HepG2 (cell line): ENCODE measurements around the gene ZFYVE28. TPM values are rescaled to one million over a fixed set of nuclear protein-coding genes. Genes with fewer than 3 reads are reported as not detected.

Experiments
- AGO2 ChIP-seq: fragments of 200-400 bp; formaldehyde crosslinking; optimal IDR thresholded peaks from 2 replicates; pipeline ENCODE3; 2017; ENCODE audit warnings: mild to moderate bottlenecking, low read depth, low read length, moderate library complexity
- ATRX ChIP-seq: sonication (generic); formaldehyde crosslinking; IDR thresholded peaks from 2 replicates; pipeline ENCODE4 v1.4.0; 2020; ENCODE audit warnings: missing genetic modification reagents, borderline replicate concordance
- BORCS8-MEF2B ChIP-seq: sonication (generic); formaldehyde crosslinking; IDR thresholded peaks from 2 replicates; pipeline ENCODE4 v1.8.0; 2022; ENCODE audit warnings: mild to moderate bottlenecking, missing genetic modification reagents
- CENPT ChIP-seq: sonication (generic); formaldehyde crosslinking; IDR thresholded peaks from 2 replicates; pipeline ENCODE4 v1.8.0; 2022; ENCODE audit warnings: low read depth, mild to moderate bottlenecking, moderate library complexity, missing genetic modification reagents
- HINFP ChIP-seq: sonication (generic); formaldehyde crosslinking; IDR thresholded peaks from 2 replicates; pipeline ENCODE4 v1.4.0; 2020; ENCODE audit warnings: low read depth, mild to moderate bottlenecking, missing genetic modification reagents
- HNRNPUL1 ChIP-seq: fragments of 200-400 bp; formaldehyde crosslinking; IDR thresholded peaks from 2 replicates; pipeline ENCODE4 v1.6.1; 2017; ENCODE audit warnings: low read depth, mild to moderate bottlenecking, low read length, moderate library complexity
- IRF2 ChIP-seq: IDR thresholded peaks from 2 replicates; pipeline ENCODE4 v1.6.1; 2018; ENCODE audit warnings: missing genetic modification reagents, missing compliant biosample characterization
- JUND ChIP-seq: sonication (generic); formaldehyde crosslinking; IDR thresholded peaks from 2 replicates; pipeline ENCODE4 v1.8.0; 2022; ENCODE audit warnings: mild to moderate bottlenecking, missing genetic modification reagents
- UBTF ChIP-seq: sonication (generic); formaldehyde crosslinking; IDR thresholded peaks from 2 replicates; pipeline ENCODE4 v1.4.0; 2020; ENCODE audit warnings: mild to moderate bottlenecking, missing genetic modification reagents
- ZBTB39 ChIP-seq: sonication (generic); formaldehyde crosslinking; IDR thresholded peaks from 2 replicates; pipeline ENCODE4 v1.5.0; 2020; ENCODE audit warnings: missing genetic modification reagents
- ZNF24 ChIP-seq: fragments of 450-650 bp; IDR thresholded peaks from 2 replicates; pipeline ENCODE4 v1.6.1; 2017; ENCODE audit warnings: antibody characterized with exemption, mild to moderate bottlenecking
- ZNF777 ChIP-seq: sonication (generic); formaldehyde crosslinking; IDR thresholded peaks from 2 replicates; pipeline ENCODE4 v1.4.0; 2020; ENCODE audit warnings: missing genetic modification reagents
- polyA plus RNA-seq, 8 experiments: library from polyadenylated mRNA; depleted of rRNA in 3 of 8; stranded (reverse) in 7 of 8; unstranded in 1 of 8; fragments of >200 nt; fragmentation: Illumina TruSeq in 4 of 8; extraction: Trizol in 4 of 8; gene quantifications; 2 replicates each; pipeline versions ENCODE4 v1.2.1 to v1.2.3, GENCODE V29; 2011 to 2016; ENCODE audit warnings: low read depth in 4 of 8, missing spikeins in 1 of 8, mixed read lengths in 1 of 8; ENCODE audit not compliant: insufficient read depth in 1 of 8
- total RNA-seq, 5 experiments: library from RNA; depleted of rRNA; stranded (reverse); fragments of >200 nt; fragmentation: Illumina TruSeq; extraction: Trizol; gene quantifications; 2 replicates each; pipeline ENCODE4 v1.2.3, GENCODE V29; 2016; ENCODE audit warnings: low read depth in 1 of 5
- TF ChIP-seq, protein P1 (sequence below): sonication (generic); formaldehyde crosslinking; conservative IDR thresholded peaks from 2 replicates; pipeline ENCODE4 v1.8.1; 2023; ENCODE audit warnings: missing genetic modification reagents
- TF ChIP-seq, protein P2 (sequence below): sonication (generic); formaldehyde crosslinking; IDR thresholded peaks from 2 replicates; pipeline ENCODE4 v1.4.0; 2020; ENCODE audit warnings: mild to moderate bottlenecking, missing genetic modification reagents

Gene ZFYVE28
- total and polyA plus RNA-seq, 2 of the 13 experiments (the other 11 are each of a cell fraction or from before 2014, with no cell fraction given), result 0.12 to 0.22 TPM

DNA sequence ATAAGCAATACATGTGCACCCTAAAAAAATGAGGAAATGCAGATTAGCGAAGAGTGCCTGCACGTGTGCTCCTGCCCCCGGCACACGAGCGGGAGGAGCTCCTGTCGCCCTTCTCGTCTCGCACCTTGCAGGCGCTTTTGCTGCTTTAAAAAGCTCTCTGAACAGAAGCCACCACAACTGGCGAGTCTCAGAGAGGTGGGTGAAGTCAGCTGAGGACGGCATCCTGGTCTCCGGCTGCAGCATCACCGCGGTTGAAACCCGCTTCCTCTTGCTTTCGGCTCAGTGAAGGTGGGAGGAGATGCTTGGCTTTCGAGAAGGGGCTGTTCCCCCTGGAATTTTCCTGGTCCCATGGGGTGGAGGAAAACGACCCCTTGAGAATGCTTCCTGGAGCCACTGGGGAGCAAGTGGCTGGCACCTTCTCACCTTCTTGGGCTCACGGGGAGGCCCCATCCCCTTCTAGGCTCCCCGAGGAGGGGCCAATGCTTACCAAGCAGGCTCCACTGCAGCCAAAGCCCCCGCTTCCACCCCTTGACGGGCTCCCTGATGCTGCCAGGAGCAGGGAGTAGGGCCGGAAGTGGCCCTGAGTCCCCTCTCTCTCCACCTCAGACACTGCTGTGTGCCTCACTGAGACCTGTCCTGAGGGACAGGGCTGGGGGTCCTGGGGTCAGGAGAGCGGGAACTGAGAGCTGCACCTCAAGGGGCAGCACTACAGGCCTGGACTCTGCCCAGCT is 127.3 kb downstream of the ZFYVE28 start (continued):
- TF ChIP-seq, protein P1, sequence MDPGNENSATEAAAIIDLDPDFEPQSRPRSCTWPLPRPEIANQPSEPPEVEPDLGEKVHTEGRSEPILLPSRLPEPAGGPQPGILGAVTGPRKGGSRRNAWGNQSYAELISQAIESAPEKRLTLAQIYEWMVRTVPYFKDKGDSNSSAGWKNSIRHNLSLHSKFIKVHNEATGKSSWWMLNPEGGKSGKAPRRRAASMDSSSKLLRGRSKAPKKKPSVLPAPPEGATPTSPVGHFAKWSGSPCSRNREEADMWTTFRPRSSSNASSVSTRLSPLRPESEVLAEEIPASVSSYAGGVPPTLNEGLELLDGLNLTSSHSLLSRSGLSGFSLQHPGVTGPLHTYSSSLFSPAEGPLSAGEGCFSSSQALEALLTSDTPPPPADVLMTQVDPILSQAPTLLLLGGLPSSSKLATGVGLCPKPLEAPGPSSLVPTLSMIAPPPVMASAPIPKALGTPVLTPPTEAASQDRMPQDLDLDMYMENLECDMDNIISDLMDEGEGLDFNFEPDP (CRISPR knock-in tag), result no peak
- TF ChIP-seq ZBTB39, result no peak
- no peak for TF ChIP-seq BORCS8-MEF2B (CRISPR knock-in tag)
- TF ChIP-seq ATRX, result no peak
- TF ChIP-seq IRF2 (CRISPR knock-in tag), result no peak
- no peak for TF ChIP-seq HINFP (CRISPR knock-in tag)
- no peak for TF ChIP-seq JUND
- no peak for TF ChIP-seq UBTF (CRISPR knock-in tag)
- no peak for TF ChIP-seq AGO2
- no peak for TF ChIP-seq ZNF24
- no peak for TF ChIP-seq HNRNPUL1
- TF ChIP-seq, protein P2, sequence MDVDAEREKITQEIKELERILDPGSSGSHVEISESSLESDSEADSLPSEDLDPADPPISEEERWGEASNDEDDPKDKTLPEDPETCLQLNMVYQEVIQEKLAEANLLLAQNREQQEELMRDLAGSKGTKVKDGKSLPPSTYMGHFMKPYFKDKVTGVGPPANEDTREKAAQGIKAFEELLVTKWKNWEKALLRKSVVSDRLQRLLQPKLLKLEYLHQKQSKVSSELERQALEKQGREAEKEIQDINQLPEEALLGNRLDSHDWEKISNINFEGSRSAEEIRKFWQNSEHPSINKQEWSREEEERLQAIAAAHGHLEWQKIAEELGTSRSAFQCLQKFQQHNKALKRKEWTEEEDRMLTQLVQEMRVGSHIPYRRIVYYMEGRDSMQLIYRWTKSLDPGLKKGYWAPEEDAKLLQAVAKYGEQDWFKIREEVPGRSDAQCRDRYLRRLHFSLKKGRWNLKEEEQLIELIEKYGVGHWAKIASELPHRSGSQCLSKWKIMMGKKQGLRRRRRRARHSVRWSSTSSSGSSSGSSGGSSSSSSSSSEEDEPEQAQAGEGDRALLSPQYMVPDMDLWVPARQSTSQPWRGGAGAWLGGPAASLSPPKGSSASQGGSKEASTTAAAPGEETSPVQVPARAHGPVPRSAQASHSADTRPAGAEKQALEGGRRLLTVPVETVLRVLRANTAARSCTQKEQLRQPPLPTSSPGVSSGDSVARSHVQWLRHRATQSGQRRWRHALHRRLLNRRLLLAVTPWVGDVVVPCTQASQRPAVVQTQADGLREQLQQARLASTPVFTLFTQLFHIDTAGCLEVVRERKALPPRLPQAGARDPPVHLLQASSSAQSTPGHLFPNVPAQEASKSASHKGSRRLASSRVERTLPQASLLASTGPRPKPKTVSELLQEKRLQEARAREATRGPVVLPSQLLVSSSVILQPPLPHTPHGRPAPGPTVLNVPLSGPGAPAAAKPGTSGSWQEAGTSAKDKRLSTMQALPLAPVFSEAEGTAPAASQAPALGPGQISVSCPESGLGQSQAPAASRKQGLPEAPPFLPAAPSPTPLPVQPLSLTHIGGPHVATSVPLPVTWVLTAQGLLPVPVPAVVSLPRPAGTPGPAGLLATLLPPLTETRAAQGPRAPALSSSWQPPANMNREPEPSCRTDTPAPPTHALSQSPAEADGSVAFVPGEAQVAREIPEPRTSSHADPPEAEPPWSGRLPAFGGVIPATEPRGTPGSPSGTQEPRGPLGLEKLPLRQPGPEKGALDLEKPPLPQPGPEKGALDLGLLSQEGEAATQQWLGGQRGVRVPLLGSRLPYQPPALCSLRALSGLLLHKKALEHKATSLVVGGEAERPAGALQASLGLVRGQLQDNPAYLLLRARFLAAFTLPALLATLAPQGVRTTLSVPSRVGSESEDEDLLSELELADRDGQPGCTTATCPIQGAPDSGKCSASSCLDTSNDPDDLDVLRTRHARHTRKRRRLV (CRISPR knock-in tag), result no peak
- no peak for TF ChIP-seq CENPT (CRISPR knock-in tag)
- no peak for TF ChIP-seq ZNF777 (CRISPR knock-in tag)
